SU-DHL-6 (cell line): ENCODE data around the gene TP53TG5.

Experiments
- CTCF ChIP-seq: fragments of 200-600 bp; sonication (generic); IDR thresholded peaks from one replicate; pipeline ENCODE4 v1.5.1; 2017; ENCODE audit warnings: antibody characterized with exemption, mild to moderate bottlenecking, low read length, moderate library complexity; ENCODE audit not compliant: insufficient read depth, poor library complexity, severe bottlenecking
- EZH2phosphoT487 ChIP-seq: fragments of 200-600 bp; sonication (generic), shearing (Covaris generic); conservative IDR thresholded peaks from 2 replicates; pipeline ENCODE4 v1.6.1; 2018; ENCODE audit warnings: mild to moderate bottlenecking, antibody characterized with exemption, low read length, moderate library complexity, mixed read lengths

DNA sequence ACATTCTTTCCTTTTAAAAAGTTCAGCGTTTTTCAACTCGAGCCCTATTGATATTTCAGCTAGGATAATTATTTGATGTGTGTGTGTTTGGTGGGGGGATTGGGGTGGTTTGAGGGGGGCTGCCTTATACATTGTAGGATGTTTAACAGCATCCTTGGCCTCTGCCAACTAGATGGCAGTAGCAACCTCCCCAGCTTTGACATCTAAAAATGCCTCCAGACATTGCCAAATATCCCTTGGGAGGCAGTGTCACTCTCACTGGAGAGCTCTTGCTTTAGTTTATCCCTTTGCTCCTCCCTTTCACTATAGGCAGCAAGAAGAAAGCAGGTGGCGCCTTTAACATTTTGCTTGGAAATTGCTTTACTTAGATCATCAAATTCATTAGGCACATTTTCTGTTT, 14.6 kb upstream of the TP53TG5 start:
- TF ChIP-seq CTCF: no peak
- TF ChIP-seq EZH2phosphoT487: no peak
